HepG2 (cell line): ENCODE results near the gene DEPDC5. TPM values are rescaled to one million over a fixed set of nuclear protein-coding genes. Genes with fewer than 3 reads are reported as not detected.
"Not testable (repeated sequence)": the region's sequence is repeated elsewhere in the genome, so short reads cannot be mapped to it uniquely, and the experiment has no call there.

ENCODE experiments used
- FOXO1 ChIP-seq: sonication (generic); formaldehyde crosslinking; IDR thresholded peaks from 2 replicates; pipeline ENCODE4 v1.4.0; 2020; ENCODE audit warnings: missing genetic modification reagents
- LCORL ChIP-seq, 2 experiments: fragments of 450-650 bp in 1 of 2; sonication (generic) in 1 of 2; formaldehyde crosslinking in 1 of 2; IDR thresholded peaks; 2 replicates each; pipeline versions ENCODE4 v1.5.0 to v1.6.1; 2017 to 2020; ENCODE audit warnings: antibody characterized with exemption in 1 of 2, missing genetic modification reagents in 1 of 2
- MTA1 ChIP-seq: sonication (generic); formaldehyde crosslinking; IDR thresholded peaks from 2 replicates; pipeline ENCODE4 v1.4.0; 2020; ENCODE audit warnings: missing genetic modification reagents, mild to moderate bottlenecking, borderline replicate concordance
- MTF2 ChIP-seq: sonication (generic); formaldehyde crosslinking; IDR thresholded peaks from 2 replicates; pipeline ENCODE4 v1.5.0; 2020; ENCODE audit warnings: missing genetic modification reagents, borderline replicate concordance
- PHF21A ChIP-seq: sonication (generic); formaldehyde crosslinking; IDR thresholded peaks from 2 replicates; pipeline ENCODE4 v1.5.0; 2020; ENCODE audit warnings: mild to moderate bottlenecking, missing genetic modification reagents
- REST ChIP-seq, 2 experiments: IDR thresholded peaks; 2 replicates each; pipeline ENCODE4 v1.6.1; 2011 to 2012; ENCODE audit warnings: low read length in 2 of 2, borderline replicate concordance in 1 of 2, low read depth in 1 of 2, mild to moderate bottlenecking in 1 of 2, moderate library complexity in 1 of 2
- SAP130 ChIP-seq: IDR thresholded peaks from 2 replicates; pipeline ENCODE4 v1.6.1; 2016; ENCODE audit warnings: low read depth
- SKI ChIP-seq: fragments of 450-650 bp; IDR thresholded peaks from one replicate; pipeline ENCODE4 v1.6.1; 2018; ENCODE audit warnings: mild to moderate bottlenecking; ENCODE audit not compliant: partially characterized antibody
- SMC3 ChIP-seq: IDR thresholded peaks from 2 replicates; pipeline ENCODE4 v1.6.1; 2011; ENCODE audit warnings: low read length, improper control_type of control experiment
- TARDBP ChIP-seq: sonication (generic); formaldehyde crosslinking; IDR thresholded peaks from 2 replicates; pipeline ENCODE4 v1.8.0; 2022; ENCODE audit warnings: mild to moderate bottlenecking, missing genetic modification reagents
- ZNF335 ChIP-seq: sonication (generic); formaldehyde crosslinking; IDR thresholded peaks from 2 replicates; pipeline ENCODE4 v1.4.0; 2020; ENCODE audit warnings: missing genetic modification reagents
- ZNF691 ChIP-seq: sonication (generic); formaldehyde crosslinking; IDR thresholded peaks from 2 replicates; pipeline ENCODE4 v1.4.0; 2020; ENCODE audit warnings: missing genetic modification reagents, low read depth, mild to moderate bottlenecking, borderline replicate concordance
- polyA plus RNA-seq, 8 experiments: library from polyadenylated mRNA; depleted of rRNA in 3 of 8; stranded (reverse) in 7 of 8; unstranded in 1 of 8; fragments of >200 nt; fragmentation: Illumina TruSeq in 4 of 8; extraction: Trizol in 4 of 8; gene quantifications; 2 replicates each; pipeline versions ENCODE4 v1.2.1 to v1.2.3, GENCODE V29; 2011 to 2016; ENCODE audit warnings: low read depth in 4 of 8, missing spikeins in 1 of 8, mixed read lengths in 1 of 8; ENCODE audit not compliant: insufficient read depth in 1 of 8
- total RNA-seq, 5 experiments: library from RNA; depleted of rRNA; stranded (reverse); fragments of >200 nt; fragmentation: Illumina TruSeq; extraction: Trizol; gene quantifications; 2 replicates each; pipeline ENCODE4 v1.2.3, GENCODE V29; 2016; ENCODE audit warnings: low read depth in 1 of 5
- TF ChIP-seq, protein P1 (sequence below): sonication (generic); formaldehyde crosslinking; IDR thresholded peaks from 2 replicates; pipeline ENCODE4 v1.5.1; 2020; ENCODE audit warnings: mild to moderate bottlenecking, missing genetic modification reagents, borderline replicate concordance
- TF ChIP-seq, protein P2 (sequence below): IDR thresholded peaks from 2 replicates; pipeline ENCODE4 v1.4.0; 2020; ENCODE audit warnings: mild to moderate bottlenecking, missing genetic modification reagents

The DEPDC5 gene
- total and polyA plus RNA-seq, 2 of the 13 experiments (the other 11 are each of a cell fraction or from before 2014, with no cell fraction given): 9.8 to 12.4 TPM

DNA sequence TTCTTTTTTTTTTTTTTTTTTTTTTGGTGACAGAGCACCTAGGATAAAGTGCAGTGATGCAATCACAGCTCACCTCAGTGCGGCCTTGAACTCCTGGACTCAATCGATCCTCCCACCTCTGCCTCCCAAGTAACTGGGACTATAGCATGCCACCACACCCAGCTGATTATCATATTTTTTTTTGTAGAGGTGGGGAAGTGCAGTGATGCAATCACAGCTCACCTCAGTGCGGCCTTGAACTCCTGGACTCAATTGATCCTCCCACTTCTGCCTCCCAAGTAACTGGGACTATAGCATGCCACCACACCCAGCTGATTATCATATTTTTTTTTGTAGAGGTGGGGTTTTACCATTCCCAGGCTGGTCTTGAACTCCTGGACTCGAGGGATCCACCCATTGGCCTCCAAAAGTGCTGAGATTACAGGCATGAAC is 61.6 kb downstream of the DEPDC5 start (continued):
- 0 out of 4 replicates have a peak, but pooled peaks of 1 of the 2 experiments have one; percentile 10 for TF ChIP-seq REST (IDR thresholded peaks at IDR 0.05; ENCODE audit: borderline replicate concordance in 1 of 2, low read depth in 1 of 2, low read length in 2 of 2)
- TF ChIP-seq, protein P1, sequence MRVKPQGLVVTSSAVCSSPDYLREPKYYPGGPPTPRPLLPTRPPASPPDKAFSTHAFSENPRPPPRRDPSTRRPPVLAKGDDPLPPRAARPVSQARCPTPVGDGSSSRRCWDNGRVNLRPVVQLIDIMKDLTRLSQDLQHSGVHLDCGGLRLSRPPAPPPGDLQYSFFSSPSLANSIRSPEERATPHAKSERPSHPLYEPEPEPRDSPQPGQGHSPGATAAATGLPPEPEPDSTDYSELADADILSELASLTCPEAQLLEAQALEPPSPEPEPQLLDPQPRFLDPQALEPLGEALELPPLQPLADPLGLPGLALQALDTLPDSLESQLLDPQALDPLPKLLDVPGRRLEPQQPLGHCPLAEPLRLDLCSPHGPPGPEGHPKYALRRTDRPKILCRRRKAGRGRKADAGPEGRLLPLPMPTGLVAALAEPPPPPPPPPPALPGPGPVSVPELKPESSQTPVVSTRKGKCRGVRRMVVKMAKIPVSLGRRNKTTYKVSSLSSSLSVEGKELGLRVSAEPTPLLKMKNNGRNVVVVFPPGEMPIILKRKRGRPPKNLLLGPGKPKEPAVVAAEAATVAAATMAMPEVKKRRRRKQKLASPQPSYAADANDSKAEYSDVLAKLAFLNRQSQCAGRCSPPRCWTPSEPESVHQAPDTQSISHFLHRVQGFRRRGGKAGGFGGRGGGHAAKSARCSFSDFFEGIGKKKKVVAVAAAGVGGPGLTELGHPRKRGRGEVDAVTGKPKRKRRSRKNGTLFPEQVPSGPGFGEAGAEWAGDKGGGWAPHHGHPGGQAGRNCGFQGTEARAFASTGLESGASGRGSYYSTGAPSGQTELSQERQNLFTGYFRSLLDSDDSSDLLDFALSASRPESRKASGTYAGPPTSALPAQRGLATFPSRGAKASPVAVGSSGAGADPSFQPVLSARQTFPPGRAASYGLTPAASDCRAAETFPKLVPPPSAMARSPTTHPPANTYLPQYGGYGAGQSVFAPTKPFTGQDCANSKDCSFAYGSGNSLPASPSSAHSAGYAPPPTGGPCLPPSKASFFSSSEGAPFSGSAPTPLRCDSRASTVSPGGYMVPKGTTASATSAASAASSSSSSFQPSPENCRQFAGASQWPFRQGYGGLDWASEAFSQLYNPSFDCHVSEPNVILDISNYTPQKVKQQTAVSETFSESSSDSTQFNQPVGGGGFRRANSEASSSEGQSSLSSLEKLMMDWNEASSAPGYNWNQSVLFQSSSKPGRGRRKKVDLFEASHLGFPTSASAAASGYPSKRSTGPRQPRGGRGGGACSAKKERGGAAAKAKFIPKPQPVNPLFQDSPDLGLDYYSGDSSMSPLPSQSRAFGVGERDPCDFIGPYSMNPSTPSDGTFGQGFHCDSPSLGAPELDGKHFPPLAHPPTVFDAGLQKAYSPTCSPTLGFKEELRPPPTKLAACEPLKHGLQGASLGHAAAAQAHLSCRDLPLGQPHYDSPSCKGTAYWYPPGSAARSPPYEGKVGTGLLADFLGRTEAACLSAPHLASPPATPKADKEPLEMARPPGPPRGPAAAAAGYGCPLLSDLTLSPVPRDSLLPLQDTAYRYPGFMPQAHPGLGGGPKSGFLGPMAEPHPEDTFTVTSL (CRISPR knock-in tag): peak; percentile 83
- TF ChIP-seq FOXO1 (CRISPR knock-in tag): peak; percentile 54; the same call in 1 of the 2 replicates
- peak; percentile 78 for TF ChIP-seq SAP130 (CRISPR knock-in tag)
- peak; percentile 59 for TF ChIP-seq SKI
- TF ChIP-seq, protein P2, sequence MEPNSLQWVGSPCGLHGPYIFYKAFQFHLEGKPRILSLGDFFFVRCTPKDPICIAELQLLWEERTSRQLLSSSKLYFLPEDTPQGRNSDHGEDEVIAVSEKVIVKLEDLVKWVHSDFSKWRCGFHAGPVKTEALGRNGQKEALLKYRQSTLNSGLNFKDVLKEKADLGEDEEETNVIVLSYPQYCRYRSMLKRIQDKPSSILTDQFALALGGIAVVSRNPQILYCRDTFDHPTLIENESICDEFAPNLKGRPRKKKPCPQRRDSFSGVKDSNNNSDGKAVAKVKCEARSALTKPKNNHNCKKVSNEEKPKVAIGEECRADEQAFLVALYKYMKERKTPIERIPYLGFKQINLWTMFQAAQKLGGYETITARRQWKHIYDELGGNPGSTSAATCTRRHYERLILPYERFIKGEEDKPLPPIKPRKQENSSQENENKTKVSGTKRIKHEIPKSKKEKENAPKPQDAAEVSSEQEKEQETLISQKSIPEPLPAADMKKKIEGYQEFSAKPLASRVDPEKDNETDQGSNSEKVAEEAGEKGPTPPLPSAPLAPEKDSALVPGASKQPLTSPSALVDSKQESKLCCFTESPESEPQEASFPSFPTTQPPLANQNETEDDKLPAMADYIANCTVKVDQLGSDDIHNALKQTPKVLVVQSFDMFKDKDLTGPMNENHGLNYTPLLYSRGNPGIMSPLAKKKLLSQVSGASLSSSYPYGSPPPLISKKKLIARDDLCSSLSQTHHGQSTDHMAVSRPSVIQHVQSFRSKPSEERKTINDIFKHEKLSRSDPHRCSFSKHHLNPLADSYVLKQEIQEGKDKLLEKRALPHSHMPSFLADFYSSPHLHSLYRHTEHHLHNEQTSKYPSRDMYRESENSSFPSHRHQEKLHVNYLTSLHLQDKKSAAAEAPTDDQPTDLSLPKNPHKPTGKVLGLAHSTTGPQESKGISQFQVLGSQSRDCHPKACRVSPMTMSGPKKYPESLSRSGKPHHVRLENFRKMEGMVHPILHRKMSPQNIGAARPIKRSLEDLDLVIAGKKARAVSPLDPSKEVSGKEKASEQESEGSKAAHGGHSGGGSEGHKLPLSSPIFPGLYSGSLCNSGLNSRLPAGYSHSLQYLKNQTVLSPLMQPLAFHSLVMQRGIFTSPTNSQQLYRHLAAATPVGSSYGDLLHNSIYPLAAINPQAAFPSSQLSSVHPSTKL: peak; percentile 94
- TF ChIP-seq PHF21A: peak; percentile 75
- TF ChIP-seq MTA1 (CRISPR knock-in tag): peak; percentile 81
- peak; percentile 60; the same call in 1 of the 2 replicates for TF ChIP-seq ZNF335 (CRISPR knock-in tag)
- TF ChIP-seq MTF2 (CRISPR knock-in tag): 0 out of 2 replicates have a peak, but pooled peaks have one; percentile 37
- TF ChIP-seq ZNF691: 0 out of 2 replicates have a peak, but pooled peaks have one; percentile 22
- peak; percentile 91 for TF ChIP-seq TARDBP (CRISPR knock-in tag)
- peak; percentile 27; the same call in 1 of the 2 replicates for TF ChIP-seq SMC3
- TF ChIP-seq LCORL (IDR thresholded peaks at IDR 0.05): not testable (repeated sequence)
- peak; percentile 87 for TF ChIP-seq LCORL (CRISPR knock-in tag; IDR thresholded peaks at IDR 0.05)
